ENCODE results near the gene ACOX2. TPM values are rescaled to one million over a fixed set of nuclear protein-coding genes. Genes with fewer than 3 reads are reported as not detected.

The ACOX2 gene
- total and polyA plus RNA-seq, 2 of the 13 experiments (the other 11 are each of a cell fraction or from before 2014, with no cell fraction given) = 42.6 to 98.5 TPM

GRCh38 chr3:58491506-58492402 lies 45.2 kb downstream of the ACOX2 start, which contains the start of gene KCTD6 (continued):
- no peak for TF ChIP-seq JUNB (CRISPR knock-in tag; IDR thresholded peaks at IDR 0.05; ENCODE audit: borderline replicate concordance)
- peak; percentile 45; the same call in 1 of the 2 replicates for TF ChIP-seq GATAD1 (CRISPR knock-in tag; IDR thresholded peaks at IDR 0.05)
- TF ChIP-seq, protein P1, sequence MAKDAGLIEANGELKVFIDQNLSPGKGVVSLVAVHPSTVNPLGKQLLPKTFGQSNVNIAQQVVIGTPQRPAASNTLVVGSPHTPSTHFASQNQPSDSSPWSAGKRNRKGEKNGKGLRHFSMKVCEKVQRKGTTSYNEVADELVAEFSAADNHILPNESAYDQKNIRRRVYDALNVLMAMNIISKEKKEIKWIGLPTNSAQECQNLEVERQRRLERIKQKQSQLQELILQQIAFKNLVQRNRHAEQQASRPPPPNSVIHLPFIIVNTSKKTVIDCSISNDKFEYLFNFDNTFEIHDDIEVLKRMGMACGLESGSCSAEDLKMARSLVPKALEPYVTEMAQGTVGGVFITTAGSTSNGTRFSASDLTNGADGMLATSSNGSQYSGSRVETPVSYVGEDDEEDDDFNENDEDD (CRISPR knock-in tag; IDR thresholded peaks at IDR 0.05; ENCODE audit: borderline replicate concordance) = 0 out of 2 replicates have a peak, but pooled peaks have one; percentile 38
- TF ChIP-seq, protein P2, sequence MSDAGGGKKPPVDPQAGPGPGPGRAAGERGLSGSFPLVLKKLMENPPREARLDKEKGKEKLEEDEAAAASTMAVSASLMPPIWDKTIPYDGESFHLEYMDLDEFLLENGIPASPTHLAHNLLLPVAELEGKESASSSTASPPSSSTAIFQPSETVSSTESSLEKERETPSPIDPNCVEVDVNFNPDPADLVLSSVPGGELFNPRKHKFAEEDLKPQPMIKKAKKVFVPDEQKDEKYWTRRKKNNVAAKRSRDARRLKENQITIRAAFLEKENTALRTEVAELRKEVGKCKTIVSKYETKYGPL (CRISPR knock-in tag; IDR thresholded peaks at IDR 0.05) = no peak
- TF ChIP-seq, protein P3, sequence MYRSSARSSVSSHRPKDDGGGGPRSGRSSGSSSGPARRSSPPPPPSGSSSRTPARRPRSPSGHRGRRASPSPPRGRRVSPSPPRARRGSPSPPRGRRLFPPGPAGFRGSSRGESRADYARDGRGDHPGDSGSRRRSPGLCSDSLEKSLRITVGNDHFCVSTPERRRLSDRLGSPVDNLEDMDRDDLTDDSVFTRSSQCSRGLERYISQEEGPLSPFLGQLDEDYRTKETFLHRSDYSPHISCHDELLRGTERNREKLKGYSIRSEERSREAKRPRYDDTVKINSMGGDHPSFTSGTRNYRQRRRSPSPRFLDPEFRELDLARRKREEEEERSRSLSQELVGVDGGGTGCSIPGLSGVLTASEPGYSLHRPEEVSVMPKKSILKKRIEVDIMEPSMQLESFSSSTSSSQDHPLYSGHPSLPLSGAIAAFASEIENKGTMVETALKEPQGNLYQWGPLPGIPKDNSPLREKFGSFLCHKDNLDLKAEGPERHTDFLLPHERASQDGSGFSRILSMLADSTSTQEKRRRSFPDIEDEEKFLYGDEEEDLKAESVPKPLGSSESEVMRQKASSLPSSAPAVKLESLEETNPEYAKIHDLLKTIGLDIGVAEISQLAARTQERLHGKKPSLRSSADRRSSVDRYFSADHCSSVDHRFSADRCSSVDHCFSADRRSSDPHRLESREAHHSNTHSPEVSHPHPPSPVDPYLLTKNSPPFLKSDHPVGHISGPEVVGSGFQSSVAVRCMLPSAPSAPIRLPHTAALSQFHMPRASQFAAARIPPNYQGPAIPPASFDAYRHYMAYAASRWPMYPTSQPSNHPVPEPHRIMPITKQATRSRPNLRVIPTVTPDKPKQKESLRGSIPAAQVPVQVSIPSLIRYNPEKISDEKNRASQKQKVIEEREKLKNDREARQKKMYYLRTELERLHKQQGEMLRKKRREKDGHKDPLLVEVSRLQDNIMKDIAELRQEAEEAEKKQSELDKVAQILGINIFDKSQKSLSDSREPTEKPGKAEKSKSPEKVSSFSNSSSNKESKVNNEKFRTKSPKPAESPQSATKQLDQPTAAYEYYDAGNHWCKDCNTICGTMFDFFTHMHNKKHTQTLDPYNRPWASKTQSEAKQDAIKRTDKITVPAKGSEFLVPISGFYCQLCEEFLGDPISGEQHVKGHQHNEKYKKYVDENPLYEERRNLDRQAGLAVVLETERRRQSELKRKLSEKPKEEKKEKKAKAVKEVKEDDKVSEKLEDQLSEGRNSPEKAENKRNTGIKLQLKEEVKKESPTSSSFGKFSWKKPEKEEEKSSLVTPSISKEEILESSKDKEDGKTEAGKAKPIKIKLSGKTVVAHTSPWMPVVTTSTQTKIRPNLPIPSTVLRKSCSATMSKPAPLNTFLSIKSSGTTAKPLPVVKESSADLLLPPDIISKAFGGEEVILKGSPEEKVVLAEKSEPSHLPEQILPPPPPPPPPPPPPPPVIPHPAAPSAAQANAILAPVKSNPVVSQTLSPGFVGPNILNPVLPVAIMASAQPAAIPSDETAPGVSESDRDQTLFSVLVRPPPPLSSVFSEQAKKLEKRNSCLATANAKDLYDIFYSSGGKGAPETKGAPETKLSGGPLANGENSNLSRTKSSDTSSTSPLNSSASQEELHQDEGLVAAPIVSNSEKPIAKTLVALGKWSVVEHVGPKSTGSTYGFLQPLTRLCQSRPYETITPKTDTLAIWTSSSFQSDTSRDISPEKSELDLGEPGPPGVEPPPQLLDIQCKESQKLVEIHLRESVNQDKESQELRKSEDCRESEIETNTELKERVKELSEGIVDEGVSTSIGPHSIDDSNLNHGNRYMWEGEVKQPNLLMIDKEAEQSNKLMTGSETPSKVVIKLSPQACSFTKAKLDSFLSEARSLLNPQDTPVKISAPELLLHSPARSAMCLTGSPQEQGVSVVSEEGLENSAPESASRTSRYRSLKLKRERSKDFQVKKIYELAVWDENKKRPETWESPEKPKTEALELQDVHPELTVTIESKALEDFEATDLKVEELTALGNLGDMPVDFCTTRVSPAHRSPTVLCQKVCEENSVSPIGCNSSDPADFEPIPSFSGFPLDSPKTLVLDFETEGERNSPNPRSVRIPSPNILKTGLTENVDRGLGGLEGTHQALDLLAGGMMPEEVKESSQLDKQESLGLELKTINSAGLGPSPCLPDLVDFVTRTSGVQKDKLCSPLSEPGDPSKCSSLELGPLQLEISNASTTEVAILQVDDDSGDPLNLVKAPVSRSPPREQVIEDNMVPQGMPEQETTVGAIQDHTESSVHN (CRISPR knock-in tag; IDR thresholded peaks at IDR 0.05) = no peak
- no peak for TF ChIP-seq SIX1 (CRISPR knock-in tag; IDR thresholded peaks at IDR 0.05; ENCODE audit: borderline replicate concordance)
- TF ChIP-seq HHEX (CRISPR knock-in tag; IDR thresholded peaks at IDR 0.05) = no peak
- no peak for TF ChIP-seq CHD4 (IDR thresholded peaks at IDR 0.05; ENCODE audit: borderline replicate concordance, low read length)
- no peak for TF ChIP-seq SNAPC2 (CRISPR knock-in tag; IDR thresholded peaks at IDR 0.05)
- no peak for TF ChIP-seq ZNF382 (CRISPR knock-in tag; IDR thresholded peaks at IDR 0.05; ENCODE audit: borderline replicate concordance)
- TF ChIP-seq, protein P4, sequence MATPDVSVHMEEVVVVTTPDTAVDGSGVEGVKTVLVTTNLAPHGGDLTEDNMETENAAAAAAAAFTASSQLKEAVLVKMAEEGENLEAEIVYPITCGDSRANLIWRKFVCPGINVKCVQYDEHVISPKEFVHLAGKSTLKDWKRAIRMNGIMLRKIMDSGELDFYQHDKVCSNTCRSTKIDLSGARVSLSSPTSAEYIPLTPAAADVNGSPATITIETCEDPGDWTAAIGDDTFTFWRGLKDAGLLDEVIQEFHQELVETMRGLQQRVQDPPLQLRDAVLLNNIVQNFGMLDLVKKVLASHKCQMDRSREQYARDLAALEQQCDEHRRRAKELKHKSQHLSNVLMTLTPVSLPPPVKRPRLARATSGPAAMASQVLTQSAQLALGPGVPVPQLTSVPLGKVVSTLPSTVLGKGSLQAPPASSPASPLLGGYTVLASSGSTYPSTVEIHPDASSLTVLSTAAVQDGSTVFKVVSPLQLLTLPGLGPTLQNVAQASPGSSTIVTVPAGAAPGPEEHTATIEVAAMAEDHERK (CRISPR knock-in tag; IDR thresholded peaks at IDR 0.05; ENCODE audit: low read depth) = no peak
- TF ChIP-seq PATZ1 (CRISPR knock-in tag; IDR thresholded peaks at IDR 0.05) = no peak
- TF ChIP-seq KMT2A (CRISPR knock-in tag; IDR thresholded peaks at IDR 0.05) = no peak
- TF ChIP-seq ZZZ3 (CRISPR knock-in tag; IDR thresholded peaks at IDR 0.05; ENCODE audit: borderline replicate concordance) = no peak
